ENCODE data around the gene LAMTOR4. TPM values are rescaled to one million over a fixed set of nuclear protein-coding genes. Genes with fewer than 3 reads are reported as not detected.

Gene LAMTOR4
- polyA plus RNA-seq, 4 donors: 141 to 370 (median 222) TPM

DNA sequence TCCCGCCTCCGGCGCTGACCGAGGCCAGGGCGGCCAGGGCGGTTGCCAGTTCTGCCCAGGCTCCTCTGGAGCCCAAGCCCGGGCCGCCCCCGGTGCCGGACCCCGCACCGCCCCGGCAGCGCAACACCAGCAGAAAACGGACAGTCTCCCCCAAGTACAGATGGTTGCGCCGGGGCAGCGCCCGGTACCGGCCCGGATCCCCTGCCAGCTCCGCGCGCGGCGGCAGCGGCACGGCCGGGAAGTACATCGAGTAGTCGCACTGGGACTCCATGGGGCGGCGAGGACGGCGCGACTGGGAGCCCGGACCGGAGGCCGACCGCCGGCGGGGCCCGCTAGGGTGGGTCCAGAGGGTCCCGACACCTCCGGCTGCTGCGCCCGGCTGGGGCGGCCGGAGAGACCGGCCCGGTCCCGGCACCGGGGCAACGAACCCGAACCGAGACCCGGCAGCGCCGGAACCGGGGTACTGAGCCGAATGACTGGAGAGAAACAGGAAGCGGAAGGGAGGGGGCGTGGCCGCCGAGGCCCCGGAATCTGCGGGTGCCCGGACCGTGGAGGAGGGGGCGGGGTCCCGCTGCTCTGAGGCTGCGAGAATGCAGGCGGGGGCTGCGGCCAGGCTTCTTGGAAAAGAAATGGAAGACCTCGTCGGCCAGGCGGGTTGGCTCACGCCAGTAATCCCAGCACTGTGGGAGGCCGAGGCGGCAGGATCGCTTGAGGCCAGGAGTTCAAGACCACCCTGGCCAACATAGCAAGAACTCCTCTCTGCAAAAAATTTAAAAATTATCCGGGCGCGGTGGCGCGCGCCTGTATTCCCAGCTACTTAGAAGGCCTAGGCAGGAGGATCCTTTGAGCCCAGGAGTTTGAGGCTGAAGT is 9.7 kb downstream of the LAMTOR4 start, which contains the start of gene TRAPPC14:
TSS of gene TRAPPC14 (minus strand) at position 495 of the 870 bp plus-strand sequence. CDS start at position 271, 224 bp downstream.
- Histone ChIP-seq H3K4me3 (ENCODE audit: low read depth in 1 of 3, low read length in 3 of 3) (peak within 1 kb of the TSS; percentile 78 to 82 (median 78)), H3K9me3 (ENCODE audit: control insufficient read depth in 2 of 2, insufficient read depth in 1 of 2, low read depth in 1 of 2, low read length in 1 of 2) (no peaks in the 10 kb centered on the region), H3K27ac (ENCODE audit: low read depth in 1 of 3, low read length in 2 of 3) (peak within 1 kb of the TSS; percentile 61 to 70 (median 67)), H3K4me1 (ENCODE audit: control insufficient read depth in 3 of 3, insufficient read depth in 2 of 3, low read depth in 1 of 3, low read length in 2 of 3) (peaks cover 3 to 47% (median 5%) of the 10 kb centered on the region in 3 donors), H3K36me3 (ENCODE audit: control insufficient read depth in 3 of 3, insufficient read depth in 2 of 3, low read depth in 1 of 3, low read length in 3 of 3) (peaks cover 2 to 41% (median 3%) of the 10 kb centered on the region in 3 donors), H3K27me3 (ENCODE audit: control insufficient read depth in 3 of 3, insufficient read depth in 3 of 3, low read length in 3 of 3) (no peaks in the 10 kb centered on the region)
- FAIRE-seq (no peak), DNase-seq (peak; percentile 81 to 94)
- WGBS, 3 donors: 0 to 1% (median 0%) methylated on average over 68 to 87 of the region's 87 CpGs

DNA sequence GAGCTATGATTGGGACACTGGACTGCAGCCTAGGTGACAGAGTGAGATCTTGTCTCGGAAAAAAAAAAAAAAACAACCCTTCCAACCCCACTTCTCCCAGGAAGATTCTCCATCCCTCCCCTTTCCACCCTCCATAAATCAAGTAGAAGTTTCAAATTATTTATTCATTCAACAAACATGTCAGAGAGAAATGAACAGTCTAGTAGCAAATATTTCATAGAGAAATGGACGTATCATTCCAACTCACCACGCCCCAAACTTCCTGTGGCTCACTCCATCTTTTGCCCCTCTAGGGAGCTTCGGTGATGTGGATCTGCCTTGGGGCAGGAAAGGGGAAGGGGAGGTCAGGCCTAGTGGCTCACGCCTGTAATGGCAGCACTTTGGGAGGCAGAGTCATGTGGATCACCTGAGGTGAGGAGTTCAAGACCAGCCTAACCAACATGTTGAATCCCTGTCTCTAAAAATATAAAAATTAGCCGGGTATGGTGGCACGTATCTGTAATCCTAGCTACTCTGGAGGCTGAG is 10.4 kb downstream of the LAMTOR4 start:
- Histone ChIP-seq H3K27ac (ENCODE audit: low read depth in 1 of 3, low read length in 2 of 3) (peak overlapping the region in 2 of 3 donors; percentile 67 to 70), H3K27me3 (ENCODE audit: control insufficient read depth in 3 of 3, insufficient read depth in 3 of 3, low read length in 3 of 3) (no peaks in the 10 kb centered on the region), H3K4me1 (ENCODE audit: control insufficient read depth in 3 of 3, insufficient read depth in 2 of 3, low read depth in 1 of 3, low read length in 2 of 3) (peaks cover 0 to 40% (median 5%) of the 10 kb centered on the region in 3 donors), H3K9me3 (ENCODE audit: control insufficient read depth in 2 of 2, insufficient read depth in 1 of 2, low read depth in 1 of 2, low read length in 1 of 2) (no peaks in the 10 kb centered on the region), H3K4me3 (ENCODE audit: low read depth in 1 of 3, low read length in 3 of 3) (peak overlapping the region; percentile 78 to 82 (median 78)), H3K36me3 (ENCODE audit: control insufficient read depth in 3 of 3, insufficient read depth in 2 of 3, low read depth in 1 of 3, low read length in 3 of 3) (peaks cover 0 to 34% (median 3%) of the 10 kb centered on the region in 3 donors)
- 60 to 67% (median 65%) methylated on average over 7 of the region's 7 CpGs for WGBS, 3 donors
- DNase-seq: no peak
- FAIRE-seq: no peak

DNA sequence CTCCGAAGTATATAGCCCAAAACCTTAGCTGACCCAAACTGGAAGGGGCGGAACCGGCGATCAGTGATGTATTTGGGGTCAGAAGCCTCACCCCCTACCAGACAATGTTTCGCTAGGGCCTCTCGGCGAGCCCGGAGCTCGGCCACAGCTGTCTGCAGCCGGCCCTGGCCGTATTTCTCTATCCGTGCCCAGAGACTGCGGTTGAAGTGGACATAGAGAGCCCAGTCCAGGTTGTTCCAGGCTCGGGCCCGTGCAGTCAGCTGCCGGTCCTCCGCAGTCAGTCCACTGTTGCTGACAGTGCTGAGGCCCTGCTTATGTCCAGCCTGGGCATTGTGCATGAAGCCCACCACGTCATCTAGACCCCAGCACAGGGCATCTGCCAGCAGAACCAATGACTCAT is 11.3 kb downstream of the LAMTOR4 start:
- Histone ChIP-seq H3K4me1 (ENCODE audit: control insufficient read depth in 3 of 3, insufficient read depth in 2 of 3, low read depth in 1 of 3, low read length in 2 of 3) (peaks cover 0 to 31% (median 4%) of the 10 kb centered on the region in 3 donors), H3K36me3 (ENCODE audit: control insufficient read depth in 3 of 3, insufficient read depth in 2 of 3, low read depth in 1 of 3, low read length in 3 of 3) (peaks cover 0 to 25% (median 3%) of the 10 kb centered on the region in 3 donors), H3K27me3 (ENCODE audit: control insufficient read depth in 3 of 3, insufficient read depth in 3 of 3, low read length in 3 of 3) (no peaks in the 10 kb centered on the region), H3K4me3 (ENCODE audit: low read depth in 1 of 3, low read length in 3 of 3) (no peak overlapping the region), H3K9me3 (ENCODE audit: control insufficient read depth in 2 of 2, insufficient read depth in 1 of 2, low read depth in 1 of 2, low read length in 1 of 2) (no peaks in the 10 kb centered on the region), H3K27ac (ENCODE audit: low read depth in 1 of 3, low read length in 2 of 3) (no peak overlapping the region)
- WGBS, 3 donors: 88 to 94% (median 94%) methylated on average over 18 of the region's 18 CpGs
- no peak for DNase-seq
- no peak for FAIRE-seq

DNA sequence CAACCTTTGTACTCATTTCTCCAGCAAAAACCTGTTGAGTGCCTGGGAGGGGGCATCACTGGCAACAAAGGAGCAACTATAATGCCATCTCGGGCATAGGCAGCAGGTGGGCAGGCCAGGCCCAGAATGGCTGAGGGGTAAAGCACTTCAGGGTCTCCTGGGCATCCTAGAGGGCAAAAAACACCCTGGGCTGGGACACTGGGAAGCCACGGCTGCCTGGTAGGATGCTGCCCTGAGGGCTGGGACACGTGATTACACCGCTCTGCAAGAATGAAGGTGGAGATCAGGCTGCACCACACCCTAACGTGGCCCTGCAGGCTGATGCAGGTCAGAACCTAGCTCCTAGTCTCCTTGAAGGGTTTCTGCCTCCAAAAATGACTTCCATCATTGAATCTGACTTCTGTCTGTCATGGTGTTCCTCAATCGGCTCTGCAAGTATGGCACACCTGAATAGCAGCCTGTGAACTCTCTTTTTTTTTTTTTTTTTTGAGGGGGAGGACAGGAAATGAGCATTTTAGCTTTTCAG is 14.4 kb downstream of the LAMTOR4 start:
- no peak for FAIRE-seq
- Histone ChIP-seq H3K4me3 (ENCODE audit: low read depth in 1 of 3, low read length in 3 of 3) (no peak overlapping the region), H3K27me3 (ENCODE audit: control insufficient read depth in 3 of 3, insufficient read depth in 3 of 3, low read length in 3 of 3) (peaks cover 0 to 14% (median 0%) of the 10 kb centered on the region in 3 donors), H3K27ac (ENCODE audit: low read depth in 1 of 3, low read length in 2 of 3) (peak overlapping the region in 2 of 3 donors; percentile 26 to 62), H3K4me1 (ENCODE audit: control insufficient read depth in 3 of 3, insufficient read depth in 2 of 3, low read depth in 1 of 3, low read length in 2 of 3) (peaks cover 0 to 23% (median under 1%) of the 10 kb centered on the region in 3 donors), H3K36me3 (ENCODE audit: control insufficient read depth in 3 of 3, insufficient read depth in 2 of 3, low read depth in 1 of 3, low read length in 3 of 3) (no peaks in the 10 kb centered on the region), H3K9me3 (ENCODE audit: control insufficient read depth in 2 of 2, insufficient read depth in 1 of 2, low read depth in 1 of 2, low read length in 1 of 2) (no peaks in the 10 kb centered on the region)
- 6 to 50% (median 18%) methylated on average over 6 of the region's 6 CpGs for WGBS, 3 donors
- peak; percentile 78 to 79 for DNase-seq

DNA sequence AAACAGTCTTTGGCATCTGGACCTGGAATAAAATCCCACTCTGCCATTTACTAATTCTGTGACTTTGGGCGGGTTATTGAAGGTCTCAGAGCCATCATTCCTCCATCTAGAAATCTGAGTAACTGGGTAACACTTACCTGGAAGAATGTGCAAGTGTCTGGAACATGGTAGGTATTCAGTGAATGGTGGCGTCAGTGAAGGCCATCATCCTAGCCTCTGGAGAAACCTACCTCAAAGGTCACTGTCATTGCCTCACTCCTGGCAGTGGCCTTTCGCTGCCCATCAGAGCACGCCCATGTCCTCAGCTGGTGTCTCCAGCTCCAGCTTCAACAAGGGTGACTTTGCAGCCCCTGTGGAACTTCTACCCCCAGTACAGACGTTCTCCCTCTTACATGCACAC is 15.2 kb downstream of the LAMTOR4 start:
- Histone ChIP-seq H3K27me3 (ENCODE audit: control insufficient read depth in 3 of 3, insufficient read depth in 3 of 3, low read length in 3 of 3) (peaks cover 0 to 14% (median 0%) of the 10 kb centered on the region in 3 donors), H3K4me3 (ENCODE audit: low read depth in 1 of 3, low read length in 3 of 3) (no peak overlapping the region), H3K9me3 (ENCODE audit: control insufficient read depth in 2 of 2, insufficient read depth in 1 of 2, low read depth in 1 of 2, low read length in 1 of 2) (no peaks in the 10 kb centered on the region), H3K36me3 (ENCODE audit: control insufficient read depth in 3 of 3, insufficient read depth in 2 of 3, low read depth in 1 of 3, low read length in 3 of 3) (no peaks in the 10 kb centered on the region), H3K4me1 (ENCODE audit: control insufficient read depth in 3 of 3, insufficient read depth in 2 of 3, low read depth in 1 of 3, low read length in 2 of 3) (peaks cover 0 to 31% (median 3%) of the 10 kb centered on the region in 3 donors), H3K27ac (ENCODE audit: low read depth in 1 of 3, low read length in 2 of 3) (no peak overlapping the region)
- DNase-seq (no peak), FAIRE-seq (no peak)
- WGBS, 3 donors: 88 to 94% (median 89%) methylated on average over 5 of the region's 5 CpGs

DNA sequence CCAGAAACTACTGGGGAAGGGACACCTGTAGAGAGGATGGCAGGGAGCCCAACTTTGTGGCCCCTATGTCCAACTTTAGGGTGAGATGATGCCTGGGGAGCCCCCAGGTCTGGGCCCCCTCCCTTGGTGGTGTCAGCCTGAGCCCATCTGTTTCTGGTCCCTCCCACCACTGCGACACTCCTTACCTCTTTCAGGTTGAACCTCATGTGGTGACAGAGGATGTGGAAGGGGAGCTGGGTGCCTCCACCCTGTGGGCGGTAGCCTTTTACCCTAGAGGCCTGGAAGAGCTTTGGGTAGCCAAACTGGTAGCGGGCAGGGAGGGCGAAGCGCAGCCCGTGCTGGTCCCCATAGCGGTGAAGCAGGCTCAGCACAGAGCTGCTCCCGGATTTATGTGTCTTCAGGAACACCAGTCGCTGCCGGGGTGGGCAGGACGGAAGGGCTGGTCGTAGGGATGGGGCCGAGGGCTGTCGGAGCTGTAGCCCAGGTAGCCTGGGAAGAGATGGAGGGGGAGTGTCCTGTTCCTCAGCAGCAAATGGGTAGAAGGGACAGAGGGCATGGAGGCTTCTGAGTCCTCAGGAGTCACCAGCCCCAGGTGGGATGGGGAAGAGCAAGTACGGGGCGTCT is 17.7 kb downstream of the LAMTOR4 start:
- Histone ChIP-seq H3K9me3 (ENCODE audit: control insufficient read depth in 2 of 2, insufficient read depth in 1 of 2, low read depth in 1 of 2, low read length in 1 of 2) (no peaks in the 10 kb centered on the region), H3K4me1 (ENCODE audit: control insufficient read depth in 3 of 3, insufficient read depth in 2 of 3, low read depth in 1 of 3, low read length in 2 of 3) (peaks cover 3 to 32% (median 4%) of the 10 kb centered on the region in 3 donors), H3K4me3 (ENCODE audit: low read depth in 1 of 3, low read length in 3 of 3) (no peak overlapping the region), H3K27ac (ENCODE audit: low read depth in 1 of 3, low read length in 2 of 3) (no peak overlapping the region), H3K27me3 (ENCODE audit: control insufficient read depth in 3 of 3, insufficient read depth in 3 of 3, low read length in 3 of 3) (peaks cover 0 to 31% (median 0%) of the 10 kb centered on the region in 3 donors), H3K36me3 (ENCODE audit: control insufficient read depth in 3 of 3, insufficient read depth in 2 of 3, low read depth in 1 of 3, low read length in 3 of 3) (no peaks in the 10 kb centered on the region)
- 73 to 86% (median 74%) methylated on average over 16 of the region's 16 CpGs for WGBS, 3 donors
- no peak for FAIRE-seq
- no peak for DNase-seq

DNA sequence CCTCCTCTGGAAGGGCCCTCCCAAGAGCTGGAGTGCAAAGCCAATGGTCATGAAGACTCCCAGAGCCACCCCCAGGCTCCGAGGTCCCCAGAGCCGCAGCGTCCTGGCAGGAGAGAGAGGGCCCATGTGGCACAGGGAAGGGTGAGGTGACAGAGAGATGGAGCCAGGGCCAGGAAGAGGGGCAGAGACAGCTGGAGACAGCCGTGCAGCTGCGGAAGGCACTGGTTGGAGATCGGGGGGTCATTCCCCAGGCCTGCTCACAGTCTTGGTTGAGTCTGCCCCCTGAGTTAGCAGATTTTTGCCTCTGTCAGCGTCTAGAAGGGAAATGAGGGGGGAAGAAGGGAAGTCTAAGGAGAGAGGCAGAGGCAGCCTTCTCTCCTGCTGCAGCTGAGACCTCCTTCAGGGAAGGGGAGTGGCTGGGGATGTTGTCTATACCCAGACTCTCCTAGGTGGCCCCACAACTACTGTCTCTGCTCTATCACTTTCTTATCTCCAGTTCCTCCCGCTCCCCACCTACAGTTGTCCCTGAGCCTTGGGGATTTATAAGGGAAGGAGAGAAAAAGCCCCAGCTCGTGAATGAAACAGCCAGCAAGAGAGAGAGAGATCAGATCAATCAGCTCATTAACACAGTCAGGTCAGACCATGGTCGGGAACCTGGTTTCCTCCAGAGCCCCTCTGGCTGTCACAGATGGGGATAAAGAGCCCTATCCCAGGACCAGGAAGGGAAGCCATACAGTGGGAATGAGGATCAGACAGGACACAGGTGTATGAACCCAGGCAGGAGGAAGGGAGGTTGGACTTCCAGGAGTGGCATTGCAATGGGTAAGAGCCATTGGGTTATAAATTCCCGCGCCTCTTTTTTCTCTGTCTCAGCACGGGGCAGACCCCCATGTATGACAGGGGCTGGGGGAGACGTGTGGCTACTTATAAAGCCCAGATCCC is 18.5 kb downstream of the LAMTOR4 start:
- FAIRE-seq (no peak), DNase-seq (peak in 1 of 2 donors; percentile 45)
- H3K36me3 ChIP-seq (ENCODE audit: control insufficient read depth in 3 of 3, insufficient read depth in 2 of 3, low read depth in 1 of 3, low read length in 3 of 3): no peaks in the 10 kb centered on the region
- H3K9me3 ChIP-seq (ENCODE audit: control insufficient read depth in 2 of 2, insufficient read depth in 1 of 2, low read depth in 1 of 2, low read length in 1 of 2): no peaks in the 10 kb centered on the region
- H3K4me1 ChIP-seq (ENCODE audit: control insufficient read depth in 3 of 3, insufficient read depth in 2 of 3, low read depth in 1 of 3, low read length in 2 of 3): peaks cover 3 to 32% (median 4%) of the 10 kb centered on the region in 3 donors
- no peak overlapping the region for H3K27ac ChIP-seq (ENCODE audit: low read depth in 1 of 3, low read length in 2 of 3)
- H3K27me3 ChIP-seq (ENCODE audit: control insufficient read depth in 3 of 3, insufficient read depth in 3 of 3, low read length in 3 of 3): peaks cover 0 to 38% (median 0%) of the 10 kb centered on the region in 3 donors
- peak overlapping the region in 1 of 3 donors; percentile 39 for H3K4me3 ChIP-seq (ENCODE audit: low read depth in 1 of 3, low read length in 3 of 3)
- 37 to 52% (median 40%) methylated on average over 12 to 14 of the region's 14 CpGs for WGBS, 3 donors
